ENCODE results near the gene TLK1.

Gene TLK1

GRCh38 chr2:171187177-171187576, 26.5 kb upstream of the TLK1 start:
- ATAC-seq, result no peak
- TF ChIP-seq, protein P1, sequence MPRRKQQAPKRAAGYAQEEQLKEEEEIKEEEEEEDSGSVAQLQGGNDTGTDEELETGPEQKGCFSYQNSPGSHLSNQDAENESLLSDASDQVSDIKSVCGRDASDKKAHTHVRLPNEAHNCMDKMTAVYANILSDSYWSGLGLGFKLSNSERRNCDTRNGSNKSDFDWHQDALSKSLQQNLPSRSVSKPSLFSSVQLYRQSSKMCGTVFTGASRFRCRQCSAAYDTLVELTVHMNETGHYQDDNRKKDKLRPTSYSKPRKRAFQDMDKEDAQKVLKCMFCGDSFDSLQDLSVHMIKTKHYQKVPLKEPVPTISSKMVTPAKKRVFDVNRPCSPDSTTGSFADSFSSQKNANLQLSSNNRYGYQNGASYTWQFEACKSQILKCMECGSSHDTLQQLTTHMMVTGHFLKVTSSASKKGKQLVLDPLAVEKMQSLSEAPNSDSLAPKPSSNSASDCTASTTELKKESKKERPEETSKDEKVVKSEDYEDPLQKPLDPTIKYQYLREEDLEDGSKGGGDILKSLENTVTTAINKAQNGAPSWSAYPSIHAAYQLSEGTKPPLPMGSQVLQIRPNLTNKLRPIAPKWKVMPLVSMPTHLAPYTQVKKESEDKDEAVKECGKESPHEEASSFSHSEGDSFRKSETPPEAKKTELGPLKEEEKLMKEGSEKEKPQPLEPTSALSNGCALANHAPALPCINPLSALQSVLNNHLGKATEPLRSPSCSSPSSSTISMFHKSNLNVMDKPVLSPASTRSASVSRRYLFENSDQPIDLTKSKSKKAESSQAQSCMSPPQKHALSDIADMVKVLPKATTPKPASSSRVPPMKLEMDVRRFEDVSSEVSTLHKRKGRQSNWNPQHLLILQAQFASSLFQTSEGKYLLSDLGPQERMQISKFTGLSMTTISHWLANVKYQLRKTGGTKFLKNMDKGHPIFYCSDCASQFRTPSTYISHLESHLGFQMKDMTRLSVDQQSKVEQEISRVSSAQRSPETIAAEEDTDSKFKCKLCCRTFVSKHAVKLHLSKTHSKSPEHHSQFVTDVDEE (CRISPR knock-in tag; IDR thresholded peaks at IDR 0.05), result no peak
- TF ChIP-seq, protein P2, sequence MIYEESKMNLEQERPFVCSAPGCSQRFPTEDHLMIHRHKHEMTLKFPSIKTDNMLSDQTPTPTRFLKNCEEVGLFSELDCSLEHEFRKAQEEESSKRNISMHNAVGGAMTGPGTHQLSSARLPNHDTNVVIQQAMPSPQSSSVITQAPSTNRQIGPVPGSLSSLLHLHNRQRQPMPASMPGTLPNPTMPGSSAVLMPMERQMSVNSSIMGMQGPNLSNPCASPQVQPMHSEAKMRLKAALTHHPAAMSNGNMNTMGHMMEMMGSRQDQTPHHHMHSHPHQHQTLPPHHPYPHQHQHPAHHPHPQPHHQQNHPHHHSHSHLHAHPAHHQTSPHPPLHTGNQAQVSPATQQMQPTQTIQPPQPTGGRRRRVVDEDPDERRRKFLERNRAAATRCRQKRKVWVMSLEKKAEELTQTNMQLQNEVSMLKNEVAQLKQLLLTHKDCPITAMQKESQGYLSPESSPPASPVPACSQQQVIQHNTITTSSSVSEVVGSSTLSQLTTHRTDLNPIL (CRISPR knock-in tag; IDR thresholded peaks at IDR 0.05; ENCODE audit: low read depth), result no peak
- TF ChIP-seq ZNF565 (CRISPR knock-in tag; conservative IDR thresholded peaks at IDR 0.05; ENCODE audit: low read depth) (no peak), PPARA (CRISPR knock-in tag; IDR thresholded peaks at IDR 0.05; ENCODE audit: borderline replicate concordance) (no peak), RARB (CRISPR knock-in tag; IDR thresholded peaks at IDR 0.05) (no peak), ISL1 (CRISPR knock-in tag; IDR thresholded peaks at IDR 0.05) (no peak), GLIS3 (CRISPR knock-in tag; IDR thresholded peaks at IDR 0.05) (no peak), TCF4 (CRISPR knock-in tag; IDR thresholded peaks at IDR 0.05; ENCODE audit: borderline replicate concordance) (no peak), CSDC2 (CRISPR knock-in tag; IDR thresholded peaks at IDR 0.05) (no peak), SNAI2 (CRISPR knock-in tag; IDR thresholded peaks at IDR 0.05) (no peak), BACH2 (CRISPR knock-in tag; IDR thresholded peaks at IDR 0.05; ENCODE audit: borderline replicate concordance) (no peak)
- TF ChIP-seq, protein P3, sequence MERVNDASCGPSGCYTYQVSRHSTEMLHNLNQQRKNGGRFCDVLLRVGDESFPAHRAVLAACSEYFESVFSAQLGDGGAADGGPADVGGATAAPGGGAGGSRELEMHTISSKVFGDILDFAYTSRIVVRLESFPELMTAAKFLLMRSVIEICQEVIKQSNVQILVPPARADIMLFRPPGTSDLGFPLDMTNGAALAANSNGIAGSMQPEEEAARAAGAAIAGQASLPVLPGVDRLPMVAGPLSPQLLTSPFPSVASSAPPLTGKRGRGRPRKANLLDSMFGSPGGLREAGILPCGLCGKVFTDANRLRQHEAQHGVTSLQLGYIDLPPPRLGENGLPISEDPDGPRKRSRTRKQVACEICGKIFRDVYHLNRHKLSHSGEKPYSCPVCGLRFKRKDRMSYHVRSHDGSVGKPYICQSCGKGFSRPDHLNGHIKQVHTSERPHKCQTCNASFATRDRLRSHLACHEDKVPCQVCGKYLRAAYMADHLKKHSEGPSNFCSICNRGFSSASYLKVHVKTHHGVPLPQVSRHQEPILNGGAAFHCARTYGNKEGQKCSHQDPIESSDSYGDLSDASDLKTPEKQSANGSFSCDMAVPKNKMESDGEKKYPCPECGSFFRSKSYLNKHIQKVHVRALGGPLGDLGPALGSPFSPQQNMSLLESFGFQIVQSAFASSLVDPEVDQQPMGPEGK (CRISPR knock-in tag; IDR thresholded peaks at IDR 0.05; ENCODE audit: borderline replicate concordance), result no peak

- TF ChIP-seq CSDC2 (CRISPR knock-in tag; IDR thresholded peaks at IDR 0.05) (no peak), ZFP30 (CRISPR knock-in tag; IDR thresholded peaks at IDR 0.05) (no peak), ESRRG (CRISPR knock-in tag; IDR thresholded peaks at IDR 0.05) (no peak), ZFP3 (CRISPR knock-in tag; IDR thresholded peaks at IDR 0.05) (no peak), ZNF565 (CRISPR knock-in tag; conservative IDR thresholded peaks at IDR 0.05; ENCODE audit: low read depth) (no peak), ZC3H10 (CRISPR knock-in tag; IDR thresholded peaks at IDR 0.05) (no peak), TOX (CRISPR knock-in tag; IDR thresholded peaks at IDR 0.05; ENCODE audit: borderline replicate concordance) (no peak), SNAI2 (CRISPR knock-in tag; IDR thresholded peaks at IDR 0.05) (no peak), ZNF70 (CRISPR knock-in tag; IDR thresholded peaks at IDR 0.05) (no peak), ZNF8 (CRISPR knock-in tag; IDR thresholded peaks at IDR 0.05) (no peak), PPARA (CRISPR knock-in tag; IDR thresholded peaks at IDR 0.05; ENCODE audit: borderline replicate concordance) (no peak), RARB (CRISPR knock-in tag; IDR thresholded peaks at IDR 0.05) (no peak), TCF4 (CRISPR knock-in tag; IDR thresholded peaks at IDR 0.05; ENCODE audit: borderline replicate concordance) (no peak), OSR1 (CRISPR knock-in tag; IDR thresholded peaks at IDR 0.05) (no peak), GLIS3 (CRISPR knock-in tag; IDR thresholded peaks at IDR 0.05) (no peak)
- TF ChIP-seq, protein P3 (CRISPR knock-in tag; IDR thresholded peaks at IDR 0.05; ENCODE audit: borderline replicate concordance), result no peak
- TF ChIP-seq, protein P4, sequence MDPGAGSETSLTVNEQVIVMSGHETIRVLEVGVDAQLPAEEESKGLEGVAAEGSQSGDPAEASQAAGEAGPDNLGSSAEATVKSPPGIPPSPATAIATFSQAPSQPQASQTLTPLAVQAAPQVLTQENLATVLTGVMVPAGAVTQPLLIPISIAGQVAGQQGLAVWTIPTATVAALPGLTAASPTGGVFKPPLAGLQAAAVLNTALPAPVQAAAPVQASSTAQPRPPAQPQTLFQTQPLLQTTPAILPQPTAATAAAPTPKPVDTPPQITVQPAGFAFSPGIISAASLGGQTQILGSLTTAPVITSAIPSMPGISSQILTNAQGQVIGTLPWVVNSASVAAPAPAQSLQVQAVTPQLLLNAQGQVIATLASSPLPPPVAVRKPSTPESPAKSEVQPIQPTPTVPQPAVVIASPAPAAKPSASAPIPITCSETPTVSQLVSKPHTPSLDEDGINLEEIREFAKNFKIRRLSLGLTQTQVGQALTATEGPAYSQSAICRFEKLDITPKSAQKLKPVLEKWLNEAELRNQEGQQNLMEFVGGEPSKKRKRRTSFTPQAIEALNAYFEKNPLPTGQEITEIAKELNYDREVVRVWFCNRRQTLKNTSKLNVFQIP (CRISPR knock-in tag; IDR thresholded peaks at IDR 0.05; ENCODE audit: borderline replicate concordance, low read depth), result no peak
- TF ChIP-seq, protein P1 (CRISPR knock-in tag; IDR thresholded peaks at IDR 0.05), result no peak
- ATAC-seq, result peak; percentile 84
These were observed 25.2 kb upstream of the TLK1 start for GRCh38 chr2:171185941-171186340.
